Lung (tissue), 12 donors: Measurements from ENCODE around the gene MCAT. TPM values are rescaled to one million over a fixed set of nuclear protein-coding genes. Genes with fewer than 3 reads are reported as not detected.
A peak's percentile ranks its signal among the peaks of the same experiment; 100 is the strongest.

Source experiments
- ATAC-seq: fragments of 200-7000 bp; cut with Tn5 transposase; one replicate; pipeline ENCODE4 v1.9.1; 2020; ENCODE audit warnings: moderate number of reproducible peaks; ENCODE audit not compliant: insufficient read depth, low FRiP score
- DNase-seq, 3 donors: peaks; one replicate each; pipeline ENCODE4 v3.0.0-alpha.2; 2013 to 2017
- H3K27ac ChIP-seq, 2 donors: one replicate each; pipeline ENCODE4 v1.5.1; 2013; ENCODE audit warnings: mild to moderate bottlenecking in 2 of 2, moderate library complexity in 2 of 2, control low read depth in 1 of 2, inconsistent platforms in 1 of 2, low read depth in 1 of 2, low read length in 1 of 2
- H3K27me3 ChIP-seq, 3 donors: one replicate each; pipeline ENCODE4 v1.5.1; 2013; ENCODE audit warnings: low read length in 2 of 3; ENCODE audit not compliant: control insufficient read depth in 3 of 3, insufficient read depth in 3 of 3
- H3K36me3 ChIP-seq, 4 donors: one replicate each; pipeline ENCODE4 v1.5.1; 2013; ENCODE audit warnings: low read length in 4 of 4, mild to moderate bottlenecking in 1 of 4, moderate library complexity in 1 of 4; ENCODE audit not compliant: control insufficient read depth in 4 of 4, insufficient read depth in 4 of 4
- H3K4me1 ChIP-seq, 5 donors: one replicate each; pipeline ENCODE4 v1.5.1; 2013; ENCODE audit warnings: low read length in 5 of 5, mild to moderate bottlenecking in 2 of 5, moderate library complexity in 1 of 5; ENCODE audit not compliant: control insufficient read depth in 5 of 5, insufficient read depth in 5 of 5
- H3K4me3 ChIP-seq: one replicate; pipeline ENCODE4 v1.5.1; 2013; ENCODE audit warnings: mild to moderate bottlenecking, control low read depth, moderate library complexity
- H3K9ac ChIP-seq, 2 donors: one replicate each; pipeline ENCODE4 v1.5.1; 2013; ENCODE audit warnings: low read length in 2 of 2, control low read depth in 1 of 2; ENCODE audit not compliant: insufficient read depth in 1 of 2
- H3K9me3 ChIP-seq, 4 donors: one replicate each; pipeline ENCODE4 v1.5.1; 2013; ENCODE audit warnings: low read length in 3 of 4, mild to moderate bottlenecking in 1 of 4, moderate library complexity in 1 of 4; ENCODE audit not compliant: control insufficient read depth in 4 of 4, insufficient read depth in 3 of 4
- WGBS, 2 donors: extraction: QIAGEN DNeasy Blood & Tissue Kit; methylation state at CpG; one replicate each; pipeline ENCODE4 v1.1.7; 2013; 5-methylcytosine and 5-hydroxymethylcytosine counted together
- polyA plus RNA-seq, 2 donors: library from polyadenylated mRNA; stranded (reverse); fragments of 200-250 nt; gene quantifications; one replicate each; pipeline ENCODE4 v1.2.1, GENCODE V29; 2013
- total RNA-seq, 2 donors: library from RNA; depleted of rRNA in 1 of 2; stranded (reverse); fragments of >200 nt in 1 of 2; gene quantifications; one replicate each; pipeline ENCODE4 v1.2.1, GENCODE V29; 2014 to 2021
- TF ChIP-seq, protein P1 (sequence below): IDR thresholded peaks from 2 replicates; pipeline ENCODE4 v1.5.1; 2012; ENCODE audit warnings: mild to moderate bottlenecking; ENCODE audit errors: control extremely low read depth, extremely low read depth
- donor health status: control.
- donor health status: control.
- donor health status: Bipolar disorder and iron deficiency.
- donor health status: healthy.
- donor health status: DM: yes; HTN: yes; CAD: no.

MCAT gene
- total and polyA plus RNA-seq, 4 donors: 15.6 to 23.9 (median 21.0) TPM

DNA sequence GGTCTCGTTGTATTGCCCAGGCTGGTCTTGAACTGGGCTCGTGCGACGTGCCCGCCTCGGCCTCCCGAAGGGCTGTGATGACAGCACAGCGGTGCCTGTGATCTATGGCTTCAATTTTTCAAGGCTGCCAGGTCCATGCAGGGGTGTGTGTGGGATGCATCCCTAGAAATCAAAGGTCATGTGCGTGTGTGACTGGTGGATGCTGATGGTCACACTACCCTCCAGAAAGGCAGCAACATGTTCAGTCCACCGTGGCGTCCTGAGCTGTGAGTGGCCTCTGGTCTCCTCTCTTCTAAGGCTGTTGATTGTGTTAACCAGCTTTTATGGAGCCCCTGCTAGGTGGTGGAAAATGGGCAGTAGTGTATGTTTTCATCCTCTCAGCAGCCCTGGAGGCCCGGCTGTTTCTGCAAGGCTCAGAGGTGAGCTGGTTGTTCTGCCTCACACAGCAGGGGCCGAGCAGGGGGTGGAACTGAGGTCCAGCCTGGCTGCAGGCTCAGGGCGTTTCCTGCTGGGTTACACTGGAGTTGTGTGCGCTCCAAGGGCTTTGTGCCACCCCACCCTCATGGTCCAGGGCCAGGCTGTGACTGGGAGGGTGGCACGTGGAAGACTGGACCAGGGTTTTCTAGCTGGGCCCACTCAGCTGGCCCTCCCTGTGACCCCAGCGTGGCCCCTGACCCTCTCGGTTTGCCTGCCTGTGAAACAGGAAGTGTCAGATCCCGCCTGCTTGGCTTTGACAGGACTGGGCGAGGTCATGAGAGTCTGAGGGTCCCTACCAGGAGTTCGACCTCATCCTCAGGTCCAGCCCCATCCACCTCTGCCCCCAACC, 25.0 kb downstream of the MCAT start:
- ATAC-seq (no peak), DNase-seq (no peak)
- Histone ChIP-seq H3K9me3 (no peaks in the 10 kb centered on the region), H3K4me3 (no peak overlapping the region), H3K9ac (no peak overlapping the region), H3K4me1 (peaks cover 0 to 7% (median 0%) of the 10 kb centered on the region in 5 donors), H3K27ac (no peak overlapping the region), H3K27me3 (peaks cover 0 to 6% (median 3%) of the 10 kb centered on the region in 3 donors), H3K36me3 (no peaks in the 10 kb centered on the region)
- WGBS, 2 donors: 74% methylated on average over 21 of the region's 21 CpGs
- TF ChIP-seq, protein P1, sequence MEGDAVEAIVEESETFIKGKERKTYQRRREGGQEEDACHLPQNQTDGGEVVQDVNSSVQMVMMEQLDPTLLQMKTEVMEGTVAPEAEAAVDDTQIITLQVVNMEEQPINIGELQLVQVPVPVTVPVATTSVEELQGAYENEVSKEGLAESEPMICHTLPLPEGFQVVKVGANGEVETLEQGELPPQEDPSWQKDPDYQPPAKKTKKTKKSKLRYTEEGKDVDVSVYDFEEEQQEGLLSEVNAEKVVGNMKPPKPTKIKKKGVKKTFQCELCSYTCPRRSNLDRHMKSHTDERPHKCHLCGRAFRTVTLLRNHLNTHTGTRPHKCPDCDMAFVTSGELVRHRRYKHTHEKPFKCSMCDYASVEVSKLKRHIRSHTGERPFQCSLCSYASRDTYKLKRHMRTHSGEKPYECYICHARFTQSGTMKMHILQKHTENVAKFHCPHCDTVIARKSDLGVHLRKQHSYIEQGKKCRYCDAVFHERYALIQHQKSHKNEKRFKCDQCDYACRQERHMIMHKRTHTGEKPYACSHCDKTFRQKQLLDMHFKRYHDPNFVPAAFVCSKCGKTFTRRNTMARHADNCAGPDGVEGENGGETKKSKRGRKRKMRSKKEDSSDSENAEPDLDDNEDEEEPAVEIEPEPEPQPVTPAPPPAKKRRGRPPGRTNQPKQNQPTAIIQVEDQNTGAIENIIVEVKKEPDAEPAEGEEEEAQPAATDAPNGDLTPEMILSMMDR: no peak

DNA sequence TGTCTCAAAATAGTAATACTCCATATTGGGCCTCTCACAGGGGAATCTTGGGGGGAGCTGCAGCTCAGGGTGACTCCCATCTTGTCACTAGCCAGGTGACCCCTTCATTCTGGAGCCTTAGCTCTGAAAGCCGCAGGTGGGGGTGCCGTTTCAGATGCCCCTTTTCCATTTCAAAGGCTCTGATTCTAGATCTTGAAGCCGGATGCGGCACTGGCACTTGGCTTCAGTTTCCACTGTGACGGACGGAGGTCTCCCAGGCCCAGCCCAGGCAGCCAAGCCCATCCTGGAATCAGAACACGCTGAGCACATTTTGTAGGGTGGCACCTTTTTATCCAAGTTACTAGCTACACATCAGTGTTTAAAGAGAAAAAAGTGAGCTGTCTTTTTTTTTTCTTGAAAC, 26.3 kb downstream of the MCAT start:
- peaks cover 0 to 7% (median 0%) of the 10 kb centered on the region in 5 donors for H3K4me1 ChIP-seq
- H3K4me3 ChIP-seq: no peak overlapping the region
- ATAC-seq: no peak
- no peak overlapping the region for H3K9ac ChIP-seq
- no peak for DNase-seq
- no peaks in the 10 kb centered on the region for H3K36me3 ChIP-seq
- peaks cover 0 to 11% (median 8%) of the 10 kb centered on the region in 3 donors for H3K27me3 ChIP-seq
- 96 to 97% methylated on average over 7 of the region's 7 CpGs for WGBS, 2 donors
- H3K27ac ChIP-seq: no peak overlapping the region
- TF ChIP-seq, protein P1: no peak
- no peaks in the 10 kb centered on the region for H3K9me3 ChIP-seq

DNA sequence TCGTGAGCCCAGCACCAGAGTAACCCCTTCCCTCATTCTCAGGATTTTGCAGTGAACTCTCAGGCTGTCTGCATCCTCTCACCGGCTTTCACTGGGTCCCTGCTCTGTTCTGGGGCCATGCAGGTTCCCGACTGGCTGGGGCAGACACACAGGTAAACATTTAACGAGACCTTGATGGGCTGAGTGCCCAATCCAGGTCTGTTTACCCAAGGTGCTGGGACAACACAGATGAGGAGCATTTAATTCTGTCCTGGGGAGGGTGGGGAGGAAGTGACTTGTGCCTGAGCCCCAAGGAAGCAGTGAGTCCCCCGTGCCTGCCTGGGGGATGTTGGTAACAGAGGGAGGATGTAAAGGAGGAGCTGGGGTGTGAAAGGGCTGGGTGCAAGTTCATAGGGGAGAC, 28.2 kb downstream of the MCAT start:
- TF ChIP-seq, protein P1: no peak
- no peak for ATAC-seq
- H3K36me3 ChIP-seq: no peaks in the 10 kb centered on the region
- H3K4me3 ChIP-seq: no peak overlapping the region
- peak in 2 of 3 donors; percentile 19 to 56 for DNase-seq
- peaks cover 0 to 24% (median 19%) of the 10 kb centered on the region in 3 donors for H3K27me3 ChIP-seq
- H3K4me1 ChIP-seq: peaks cover 0 to 12% (median 7%) of the 10 kb centered on the region in 5 donors
- WGBS, 2 donors: 43 to 66% methylated on average over 5 of the region's 5 CpGs
- H3K9ac ChIP-seq: no peak overlapping the region
- no peak overlapping the region for H3K27ac ChIP-seq
- no peaks in the 10 kb centered on the region for H3K9me3 ChIP-seq
